Measurements from ENCODE around the gene CAMK1D.
"Not testable (repeated sequence)": the region's sequence is repeated elsewhere in the genome, so short reads cannot be mapped to it uniquely, and the experiment has no call there.

The CAMK1D gene

GRCh38 chr10:12348870-12349628 is at the start of gene CAMK1D:
TSS of gene CAMK1D (plus strand) at chr10:12349547.
- ATAC-seq (peak; percentile 78), DNase-seq (peak; percentile 86 to 91)
- Mint-ChIP-seq H3K4me3 (peak within 1 kb of the TSS; percentile 97 to 98), H3K9me3 (no peaks in the 10 kb centered on the region), H3K27me3 (peaks cover 16% of the 10 kb centered on the region), H3K4me1 (peaks cover 48% of the 10 kb centered on the region), H3K27ac (peak within 1 kb of the TSS; percentile 97 to 98)

DNA sequence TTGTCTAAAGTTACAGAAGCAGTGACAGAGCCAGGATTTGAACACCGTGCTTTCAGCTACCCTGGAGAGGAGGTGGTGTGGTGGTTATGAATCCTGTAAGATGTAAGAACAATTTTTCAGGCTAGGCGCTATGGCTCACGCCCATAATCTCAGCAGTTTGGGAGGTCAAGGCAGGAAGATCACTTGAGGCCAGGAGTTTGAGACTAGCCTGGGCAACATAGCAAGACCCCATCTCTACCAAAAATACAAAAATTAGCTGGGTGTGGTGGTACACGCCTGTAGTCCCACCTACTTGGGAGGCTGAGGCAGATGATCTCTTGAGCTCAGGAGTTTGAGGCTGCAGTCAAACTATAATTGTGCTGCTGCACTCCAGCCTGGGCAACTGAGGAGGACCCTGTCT is 48.3 kb upstream of the CAMK1D start:
- H3K4me1 Mint-ChIP-seq, ATAC-seq, DNase-seq, H3K9me3 Mint-ChIP-seq, H3K27ac Mint-ChIP-seq, H3K4me3 Mint-ChIP-seq, H3K27me3 Mint-ChIP-seq: not testable (repeated sequence)

DNA sequence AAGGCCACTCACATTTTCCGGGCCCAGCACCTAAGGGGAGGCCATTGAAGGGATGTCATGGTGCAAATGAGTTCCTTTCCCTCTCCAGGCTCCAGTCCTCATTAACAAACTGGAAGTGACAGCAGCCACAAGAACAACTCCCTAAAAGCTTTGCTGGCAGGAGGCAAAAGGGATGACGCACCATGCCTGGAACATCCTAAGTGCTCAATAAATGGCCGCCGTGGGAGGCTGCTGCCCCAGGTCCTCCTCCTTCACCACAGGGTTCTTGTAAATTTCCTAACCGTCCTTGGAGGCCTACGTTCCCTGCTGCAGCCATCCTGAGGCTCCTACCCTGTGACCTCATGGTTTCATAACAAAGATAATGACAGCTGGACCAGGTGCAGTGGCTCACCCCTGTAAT is 41.3 kb upstream of the CAMK1D start:
- H3K4me3 Mint-ChIP-seq = no peak overlapping the region

DNA sequence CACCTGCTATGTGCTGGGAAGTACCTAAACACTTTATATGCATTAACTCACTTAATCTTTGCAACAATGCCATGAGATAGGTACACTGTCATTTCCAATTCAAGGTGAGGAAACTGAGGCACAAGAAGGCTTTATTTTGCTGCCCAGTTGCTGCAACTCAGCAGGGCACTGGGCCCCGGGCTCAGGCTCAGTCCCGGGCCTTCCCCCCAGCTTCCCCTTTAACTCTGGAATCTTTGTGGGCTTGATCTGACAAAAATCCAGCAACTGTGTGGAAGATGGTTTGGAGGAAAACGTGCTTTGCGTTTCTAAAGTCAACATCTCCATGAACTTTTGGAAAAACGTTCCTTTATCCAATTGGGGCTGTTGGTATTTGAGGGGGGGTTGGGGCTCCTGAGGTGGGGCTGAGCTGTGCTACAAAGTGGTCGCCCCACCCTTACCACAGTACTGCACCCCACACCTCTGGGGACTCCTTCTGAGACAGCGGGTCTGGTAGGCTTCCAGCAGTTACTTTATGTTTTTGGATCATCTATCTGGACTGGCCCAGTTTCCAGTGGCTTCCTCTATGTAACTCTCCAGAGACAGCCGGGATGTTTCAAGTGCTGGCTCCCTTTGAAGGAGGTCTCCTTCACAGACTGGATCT is 40.5 kb upstream of the CAMK1D start:
- no peak overlapping the region for H3K27ac Mint-ChIP-seq
- DNase-seq = no peak
- H3K4me3 Mint-ChIP-seq = no peak overlapping the region
- ATAC-seq = no peak
- no peaks in the 10 kb centered on the region for H3K27me3 Mint-ChIP-seq
- peaks cover 6% of the 10 kb centered on the region for H3K4me1 Mint-ChIP-seq
- H3K9me3 Mint-ChIP-seq = no peaks in the 10 kb centered on the region

More for the DNA sequence above, 41.3 kb upstream of the CAMK1D start:
- Mint-ChIP-seq H3K9me3 (no peaks in the 10 kb centered on the region), H3K27ac (no peak overlapping the region), H3K27me3 (no peaks in the 10 kb centered on the region), H3K4me1 (peaks cover 6% of the 10 kb centered on the region)
- DNase-seq (no peak), ATAC-seq (no peak)

DNA sequence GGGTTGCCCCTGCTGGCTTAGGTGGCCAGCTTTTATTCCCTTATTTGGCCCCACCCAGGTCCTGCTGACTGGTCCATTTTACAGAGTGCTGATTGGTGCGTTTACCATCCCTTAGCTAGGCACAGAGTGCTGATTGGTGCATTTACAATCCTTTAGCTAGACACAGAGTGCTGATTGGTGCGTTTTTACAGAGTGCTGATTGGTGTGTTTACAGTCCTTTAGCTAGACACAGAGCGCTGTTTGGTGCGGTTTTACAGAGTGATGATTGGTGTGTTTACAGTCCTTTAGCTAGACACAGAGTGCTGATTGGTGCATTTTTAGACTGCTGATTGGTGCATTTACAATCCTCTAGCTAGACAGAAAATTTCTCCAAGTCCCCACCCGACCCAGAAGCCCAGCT is 39.6 kb upstream of the CAMK1D start:
- H3K9me3 Mint-ChIP-seq, H3K27me3 Mint-ChIP-seq, H3K4me1 Mint-ChIP-seq, H3K4me3 Mint-ChIP-seq, H3K27ac Mint-ChIP-seq, ATAC-seq, DNase-seq: not testable (repeated sequence)

GRCh38 chr10:12314836-12315235 is 34.5 kb upstream of the CAMK1D start:
- no peak for ATAC-seq
- Mint-ChIP-seq H3K27ac (no peak overlapping the region), H3K4me1 (no peaks in the 10 kb centered on the region), H3K9me3 (no peaks in the 10 kb centered on the region), H3K27me3 (no peaks in the 10 kb centered on the region), H3K4me3 (no peak overlapping the region)
- DNase-seq = no peak

DNA sequence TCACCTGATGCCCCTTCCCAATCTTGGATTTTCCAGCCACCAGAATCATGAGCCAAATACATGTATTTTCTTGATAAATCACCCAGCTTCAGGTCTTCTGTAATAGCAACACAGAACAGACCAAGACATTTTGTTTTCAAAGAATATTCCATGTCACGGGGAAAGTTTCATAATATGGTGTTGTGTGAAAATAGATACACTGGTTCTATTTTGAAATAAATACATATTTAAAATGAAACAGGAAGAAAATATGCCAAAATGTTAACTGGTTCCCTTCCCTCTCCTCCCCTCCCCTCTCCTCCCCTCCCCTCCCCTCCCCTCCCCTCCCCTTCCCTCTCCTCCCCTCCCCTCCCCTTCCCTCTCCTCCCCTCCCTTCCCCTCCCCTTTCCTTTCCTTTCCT is 30.3 kb upstream of the CAMK1D start:
- H3K4me1 Mint-ChIP-seq = peaks cover 5% of the 10 kb centered on the region

GRCh38 chr10:12320892-12321291 is 28.5 kb upstream of the CAMK1D start:
- Mint-ChIP-seq H3K27ac (no peak overlapping the region), H3K27me3 (no peaks in the 10 kb centered on the region), H3K9me3 (no peaks in the 10 kb centered on the region), H3K4me1 (peaks cover 5% of the 10 kb centered on the region), H3K4me3 (no peak overlapping the region)
- no peak for ATAC-seq
- DNase-seq = no peak

More for the DNA sequence above, 30.3 kb upstream of the CAMK1D start:
- Mint-ChIP-seq H3K4me3 (no peak overlapping the region), H3K27ac (no peak overlapping the region), H3K9me3 (no peaks in the 10 kb centered on the region), H3K27me3 (no peaks in the 10 kb centered on the region)
- no peak for ATAC-seq
- DNase-seq = no peak

- ATAC-seq = no peak
Observed at GRCh38 chr10:12321641-12322040, 27.7 kb upstream of the CAMK1D start.

GRCh38 chr10:12322583-12323131 is 26.7 kb upstream of the CAMK1D start:
- H3K4me3 Mint-ChIP-seq = no peak overlapping the region
- ATAC-seq = no peak

More at GRCh38 chr10:12321641-12322040, 27.7 kb upstream of the CAMK1D start:
- no peak for DNase-seq
- H3K4me1 Mint-ChIP-seq = peaks cover 5% of the 10 kb centered on the region
- H3K27ac Mint-ChIP-seq = no peak overlapping the region
- H3K4me3 Mint-ChIP-seq = no peak overlapping the region
- no peaks in the 10 kb centered on the region for H3K27me3 Mint-ChIP-seq
- H3K9me3 Mint-ChIP-seq = no peaks in the 10 kb centered on the region

DNA sequence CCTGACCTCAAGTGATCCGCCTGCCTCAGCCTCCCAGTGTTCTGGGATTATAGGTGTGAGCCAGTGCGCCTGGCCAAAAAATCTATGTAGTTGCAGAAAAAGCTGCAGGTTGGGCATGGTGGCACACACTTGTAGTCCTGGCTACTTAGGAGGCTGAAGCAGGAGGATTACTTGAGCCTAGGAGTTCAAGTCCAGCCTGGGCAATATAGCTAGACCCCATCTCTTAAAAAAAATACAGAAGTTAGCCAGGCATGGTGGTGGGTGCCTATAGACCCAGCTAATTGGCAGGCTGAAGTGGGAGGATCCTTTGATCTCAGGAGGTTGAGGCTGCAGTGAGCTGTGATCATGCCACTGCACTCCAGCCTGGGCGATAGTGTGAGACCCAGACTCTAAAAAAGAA is 24.8 kb upstream of the CAMK1D start:
- H3K27me3 Mint-ChIP-seq = no peaks in the 10 kb centered on the region
- DNase-seq = no peak
- no peak overlapping the region for H3K27ac Mint-ChIP-seq
- no peaks in the 10 kb centered on the region for H3K9me3 Mint-ChIP-seq
- ATAC-seq = no peak
- peaks cover 5% of the 10 kb centered on the region for H3K4me1 Mint-ChIP-seq
- no peak overlapping the region for H3K4me3 Mint-ChIP-seq

More at GRCh38 chr10:12322583-12323131, 26.7 kb upstream of the CAMK1D start:
- no peaks in the 10 kb centered on the region for H3K9me3 Mint-ChIP-seq
- H3K27me3 Mint-ChIP-seq = no peaks in the 10 kb centered on the region
- no peak for DNase-seq
- H3K4me1 Mint-ChIP-seq = peaks cover 5% of the 10 kb centered on the region
- no peak overlapping the region for H3K27ac Mint-ChIP-seq

DNA sequence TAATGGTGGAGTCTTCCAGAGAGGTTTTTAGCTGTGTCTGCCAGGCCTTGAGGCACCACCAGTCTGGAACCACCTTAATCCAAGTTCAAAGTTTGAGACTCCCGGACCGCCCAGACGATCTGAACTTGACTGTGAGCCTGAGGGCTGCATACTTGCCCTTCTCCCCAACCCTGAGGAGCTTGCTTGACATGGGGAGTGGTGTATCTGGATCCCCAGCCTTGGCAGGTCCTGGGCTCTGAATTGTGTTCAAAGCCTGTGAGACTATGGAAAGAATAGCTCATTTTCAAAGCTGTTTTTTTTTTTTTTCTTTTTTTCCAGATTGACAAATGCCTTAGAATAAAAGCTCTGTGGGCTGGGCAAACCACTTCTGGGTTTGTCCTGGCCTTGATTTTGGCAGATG is 22.3 kb upstream of the CAMK1D start:
- Mint-ChIP-seq H3K4me1 (peaks cover 5% of the 10 kb centered on the region), H3K4me3 (no peak overlapping the region), H3K27me3 (no peaks in the 10 kb centered on the region), H3K9me3 (no peaks in the 10 kb centered on the region), H3K27ac (no peak overlapping the region)
- DNase-seq (no peak), ATAC-seq (no peak)

- ATAC-seq (no peak), DNase-seq (no peak)
- H3K4me1 Mint-ChIP-seq = peaks cover 4% of the 10 kb centered on the region
- no peak overlapping the region for H3K4me3 Mint-ChIP-seq
- no peaks in the 10 kb centered on the region for H3K9me3 Mint-ChIP-seq
- H3K27ac Mint-ChIP-seq = no peak overlapping the region
- no peaks in the 10 kb centered on the region for H3K27me3 Mint-ChIP-seq
Observed at GRCh38 chr10:12327476-12327875, 21.9 kb upstream of the CAMK1D start.

DNA sequence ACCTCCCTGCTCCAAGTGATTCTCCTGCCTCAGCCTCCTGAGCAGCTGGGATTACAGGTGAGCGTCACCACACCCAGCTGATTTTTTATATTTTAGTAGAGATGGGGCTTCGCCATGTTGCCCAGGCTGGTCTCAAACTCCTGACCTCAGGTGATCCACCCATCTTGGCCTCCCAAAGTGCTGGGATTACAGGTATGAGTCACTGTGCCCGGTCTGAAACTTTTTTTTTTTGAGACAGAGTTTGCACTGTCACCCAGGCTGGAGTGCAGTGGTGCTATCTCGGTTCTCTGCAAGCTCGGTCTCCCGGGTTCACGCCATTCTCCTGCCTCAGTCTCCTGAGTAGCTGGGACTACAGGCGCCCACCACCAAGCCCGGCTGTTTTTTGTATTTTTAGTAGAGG is 21.0 kb upstream of the CAMK1D start:
- not testable (repeated sequence) for H3K27ac Mint-ChIP-seq, H3K4me3 Mint-ChIP-seq, H3K4me1 Mint-ChIP-seq, ATAC-seq, H3K9me3 Mint-ChIP-seq, H3K27me3 Mint-ChIP-seq, DNase-seq

GRCh38 chr10:12332572-12333379 is 16.6 kb upstream of the CAMK1D start:
- peaks cover 7% of the 10 kb centered on the region for H3K27me3 Mint-ChIP-seq
- ATAC-seq (no peak), DNase-seq (no peak)
- H3K27ac Mint-ChIP-seq = no peak overlapping the region
- H3K4me3 Mint-ChIP-seq = no peak overlapping the region
- H3K9me3 Mint-ChIP-seq = no peaks in the 10 kb centered on the region
- H3K4me1 Mint-ChIP-seq = peaks cover 8% of the 10 kb centered on the region
